ENCODE results near the gene F2RL2. TPM values are rescaled to one million over a fixed set of nuclear protein-coding genes. Genes with fewer than 3 reads are reported as not detected.

The F2RL2 gene
- total and polyA plus RNA-seq, 10 of the 15 experiments (the other 5 are each of a cell fraction or from before 2014, with no cell fraction given), result 0.03 to 0.24 (median 0.08) TPM; not detected in 5

GRCh38 chr5:76642390-76643040, 19.3 kb upstream of the F2RL2 start (continued):
- TF ChIP-seq IKZF1 (conservative IDR thresholded peaks at IDR 0.05), result no peak
- TF ChIP-seq, protein P1, sequence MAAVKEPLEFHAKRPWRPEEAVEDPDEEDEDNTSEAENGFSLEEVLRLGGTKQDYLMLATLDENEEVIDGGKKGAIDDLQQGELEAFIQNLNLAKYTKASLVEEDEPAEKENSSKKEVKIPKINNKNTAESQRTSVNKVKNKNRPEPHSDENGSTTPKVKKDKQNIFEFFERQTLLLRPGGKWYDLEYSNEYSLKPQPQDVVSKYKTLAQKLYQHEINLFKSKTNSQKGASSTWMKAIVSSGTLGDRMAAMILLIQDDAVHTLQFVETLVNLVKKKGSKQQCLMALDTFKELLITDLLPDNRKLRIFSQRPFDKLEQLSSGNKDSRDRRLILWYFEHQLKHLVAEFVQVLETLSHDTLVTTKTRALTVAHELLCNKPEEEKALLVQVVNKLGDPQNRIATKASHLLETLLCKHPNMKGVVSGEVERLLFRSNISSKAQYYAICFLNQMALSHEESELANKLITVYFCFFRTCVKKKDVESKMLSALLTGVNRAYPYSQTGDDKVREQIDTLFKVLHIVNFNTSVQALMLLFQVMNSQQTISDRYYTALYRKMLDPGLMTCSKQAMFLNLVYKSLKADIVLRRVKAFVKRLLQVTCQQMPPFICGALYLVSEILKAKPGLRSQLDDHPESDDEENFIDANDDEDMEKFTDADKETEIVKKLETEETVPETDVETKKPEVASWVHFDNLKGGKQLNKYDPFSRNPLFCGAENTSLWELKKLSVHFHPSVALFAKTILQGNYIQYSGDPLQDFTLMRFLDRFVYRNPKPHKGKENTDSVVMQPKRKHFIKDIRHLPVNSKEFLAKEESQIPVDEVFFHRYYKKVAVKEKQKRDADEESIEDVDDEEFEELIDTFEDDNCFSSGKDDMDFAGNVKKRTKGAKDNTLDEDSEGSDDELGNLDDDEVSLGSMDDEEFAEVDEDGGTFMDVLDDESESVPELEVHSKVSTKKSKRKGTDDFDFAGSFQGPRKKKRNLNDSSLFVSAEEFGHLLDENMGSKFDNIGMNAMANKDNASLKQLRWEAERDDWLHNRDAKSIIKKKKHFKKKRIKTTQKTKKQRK (IDR thresholded peaks at IDR 0.05; ENCODE audit: low read depth, low read length), result no peak
- TF ChIP-seq TARDBP (IDR thresholded peaks at IDR 0.05; ENCODE audit: borderline replicate concordance), result no peak
- TF ChIP-seq RBBP5 (conservative IDR thresholded peaks at IDR 0.05), result no peak
- no peak for TF ChIP-seq RCOR1 (conservative IDR thresholded peaks at IDR 0.05; ENCODE audit: low read depth, low read length)
- TF ChIP-seq, protein P2, sequence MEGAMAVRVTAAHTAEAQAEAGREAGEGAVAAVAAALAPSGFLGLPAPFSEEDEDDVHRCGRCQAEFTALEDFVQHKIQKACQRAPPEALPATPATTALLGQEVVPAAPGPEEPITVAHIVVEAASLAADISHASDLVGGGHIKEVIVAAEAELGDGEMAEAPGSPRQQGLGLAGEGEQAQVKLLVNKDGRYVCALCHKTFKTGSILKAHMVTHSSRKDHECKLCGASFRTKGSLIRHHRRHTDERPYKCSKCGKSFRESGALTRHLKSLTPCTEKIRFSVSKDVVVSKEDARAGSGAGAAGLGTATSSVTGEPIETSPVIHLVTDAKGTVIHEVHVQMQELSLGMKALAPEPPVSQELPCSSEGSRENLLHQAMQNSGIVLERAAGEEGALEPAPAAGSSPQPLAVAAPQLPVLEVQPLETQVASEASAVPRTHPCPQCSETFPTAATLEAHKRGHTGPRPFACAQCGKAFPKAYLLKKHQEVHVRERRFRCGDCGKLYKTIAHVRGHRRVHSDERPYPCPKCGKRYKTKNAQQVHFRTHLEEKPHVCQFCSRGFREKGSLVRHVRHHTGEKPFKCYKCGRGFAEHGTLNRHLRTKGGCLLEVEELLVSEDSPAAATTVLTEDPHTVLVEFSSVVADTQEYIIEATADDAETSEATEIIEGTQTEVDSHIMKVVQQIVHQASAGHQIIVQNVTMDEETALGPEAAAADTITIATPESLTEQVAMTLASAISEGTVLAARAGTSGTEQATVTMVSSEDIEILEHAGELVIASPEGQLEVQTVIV (IDR thresholded peaks at IDR 0.05; ENCODE audit: borderline replicate concordance, partially characterized antibody), result no peak
- no peak for TF ChIP-seq EGR1 (IDR thresholded peaks at IDR 0.05; ENCODE audit: borderline replicate concordance in 1 of 2, low read depth in 2 of 2, low read length in 2 of 2)
- no peak for TF ChIP-seq PAX5 (IDR thresholded peaks at IDR 0.05; ENCODE audit: borderline replicate concordance, low read depth, low read length)
- TF ChIP-seq CBFB (IDR thresholded peaks at IDR 0.05; ENCODE audit: low read depth), result no peak
